ENCODE data around the gene RFT1. TPM values are rescaled to one million over a fixed set of nuclear protein-coding genes. Genes with fewer than 3 reads are reported as not detected.
A peak's percentile ranks its signal among the peaks of the same experiment; 100 is the strongest.

Gene RFT1
- total RNA-seq, 4 donors from 2014 or later = 4.9 to 18.2 (median 12.8) TPM

- Histone ChIP-seq H3K9me3 (no peaks in the 10 kb centered on the region), H3K36me3 (no peaks in the 10 kb centered on the region), H3K27me3 (no peaks in the 10 kb centered on the region), H3K4me1 (peaks cover 7 to 28% (median 10%) of the 10 kb centered on the region in 3 donors), H3K27ac (peak overlapping the region in 1 of 4 donors; percentile 33), H3K4me3 (no peak overlapping the region)
- 95% methylated on average over 3 of the region's 4 CpGs for WGBS, 2 donors
- DNase-seq = no peak
- intact Hi-C loops (cut with DNase I) = no loop called here
- TF ChIP-seq, protein P1, sequence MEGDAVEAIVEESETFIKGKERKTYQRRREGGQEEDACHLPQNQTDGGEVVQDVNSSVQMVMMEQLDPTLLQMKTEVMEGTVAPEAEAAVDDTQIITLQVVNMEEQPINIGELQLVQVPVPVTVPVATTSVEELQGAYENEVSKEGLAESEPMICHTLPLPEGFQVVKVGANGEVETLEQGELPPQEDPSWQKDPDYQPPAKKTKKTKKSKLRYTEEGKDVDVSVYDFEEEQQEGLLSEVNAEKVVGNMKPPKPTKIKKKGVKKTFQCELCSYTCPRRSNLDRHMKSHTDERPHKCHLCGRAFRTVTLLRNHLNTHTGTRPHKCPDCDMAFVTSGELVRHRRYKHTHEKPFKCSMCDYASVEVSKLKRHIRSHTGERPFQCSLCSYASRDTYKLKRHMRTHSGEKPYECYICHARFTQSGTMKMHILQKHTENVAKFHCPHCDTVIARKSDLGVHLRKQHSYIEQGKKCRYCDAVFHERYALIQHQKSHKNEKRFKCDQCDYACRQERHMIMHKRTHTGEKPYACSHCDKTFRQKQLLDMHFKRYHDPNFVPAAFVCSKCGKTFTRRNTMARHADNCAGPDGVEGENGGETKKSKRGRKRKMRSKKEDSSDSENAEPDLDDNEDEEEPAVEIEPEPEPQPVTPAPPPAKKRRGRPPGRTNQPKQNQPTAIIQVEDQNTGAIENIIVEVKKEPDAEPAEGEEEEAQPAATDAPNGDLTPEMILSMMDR (IDR thresholded peaks at IDR 0.05) = no peak
- TF ChIP-seq POLR2A (IDR thresholded peaks at IDR 0.05) = no peak
These were observed 19.5 kb upstream of the RFT1 start for GRCh38 chr3:53149699-53150098.

DNA sequence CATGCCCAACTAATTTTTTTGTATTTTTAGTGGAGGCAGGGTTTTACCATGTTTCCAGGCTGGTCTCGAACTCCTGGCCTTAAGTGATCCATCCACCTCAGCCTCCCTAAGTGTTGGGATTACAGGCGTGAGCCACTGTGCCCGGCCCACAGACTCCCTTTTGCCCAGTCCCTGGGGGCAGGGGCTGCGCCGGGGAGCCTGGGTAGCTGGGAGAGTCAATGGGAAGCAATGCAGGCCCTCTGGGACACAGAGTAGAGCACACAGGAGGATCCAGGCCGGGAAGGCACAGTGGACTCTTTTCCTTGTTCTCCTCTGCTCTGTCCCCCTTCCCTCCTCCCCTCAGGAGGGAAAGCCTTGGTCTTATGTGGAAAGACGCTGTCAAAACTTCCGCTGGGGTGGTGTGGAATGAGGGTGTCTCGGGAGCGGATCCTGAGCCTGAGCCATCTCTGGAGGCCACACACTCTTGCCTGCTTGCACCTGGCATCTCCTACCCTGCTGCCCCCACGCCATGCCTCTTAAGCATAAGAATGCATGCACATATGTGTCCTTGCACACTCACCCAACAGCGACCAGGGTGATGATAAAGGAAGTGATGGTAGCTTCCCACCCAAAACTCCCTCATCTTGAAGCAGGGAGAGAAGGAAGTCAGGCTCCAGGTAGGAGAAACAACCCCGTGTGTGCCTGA is 18.9 kb upstream of the RFT1 start:
- 87 to 88% methylated on average over 8 of the region's 13 CpGs for WGBS, 2 donors
- Histone ChIP-seq H3K4me1 (peaks cover 6 to 22% (median 9%) of the 10 kb centered on the region in 3 donors), H3K9me3 (no peaks in the 10 kb centered on the region), H3K27me3 (no peaks in the 10 kb centered on the region), H3K27ac (no peak overlapping the region), H3K4me3 (no peak overlapping the region), H3K36me3 (no peaks in the 10 kb centered on the region)
- no peak for DNase-seq
- intact Hi-C loops (cut with DNase I) = no loop called here
- TF ChIP-seq POLR2A (IDR thresholded peaks at IDR 0.05) = no peak
- TF ChIP-seq, protein P1 (IDR thresholded peaks at IDR 0.05) = no peak

- TF ChIP-seq, protein P1 (IDR thresholded peaks at IDR 0.05) = no peak
- TF ChIP-seq POLR2A (IDR thresholded peaks at IDR 0.05) = no peak
- peaks cover 6 to 16% (median 9%) of the 10 kb centered on the region in 3 donors for H3K4me1 ChIP-seq
- no peak for DNase-seq
- no peak overlapping the region for H3K27ac ChIP-seq
- no peaks in the 10 kb centered on the region for H3K9me3 ChIP-seq
- H3K4me3 ChIP-seq = no peak overlapping the region
- intact Hi-C loops (cut with DNase I) = no loop called here
- 40% methylated on average over 1 of the region's 2 CpGs; no CpG with 5 or more reads in 1 of the 2 donors for WGBS, 2 donors
- H3K27me3 ChIP-seq = no peaks in the 10 kb centered on the region
- no peaks in the 10 kb centered on the region for H3K36me3 ChIP-seq
These were observed 17.7 kb upstream of the RFT1 start for GRCh38 chr3:53147903-53148400.

GRCh38 chr3:53147151-53147902 is 17.1 kb upstream of the RFT1 start:
- Histone ChIP-seq H3K9me3 (no peaks in the 10 kb centered on the region), H3K4me3 (no peak overlapping the region), H3K27ac (peak overlapping the region in 1 of 4 donors; percentile 49), H3K27me3 (no peaks in the 10 kb centered on the region), H3K4me1 (peaks cover 6 to 16% (median 9%) of the 10 kb centered on the region in 3 donors), H3K36me3 (no peaks in the 10 kb centered on the region)
- intact Hi-C loops (cut with DNase I) = no loop called here
- no peak for DNase-seq
- 71 to 72% methylated on average over 4 to 6 of the region's 11 CpGs for WGBS, 2 donors
- TF ChIP-seq POLR2A (IDR thresholded peaks at IDR 0.05) = no peak
- TF ChIP-seq, protein P1 (IDR thresholded peaks at IDR 0.05) = no peak

- 83 to 93% methylated on average over 3 to 4 of the region's 7 CpGs for WGBS, 2 donors
- H3K36me3 ChIP-seq = no peaks in the 10 kb centered on the region
- no peak overlapping the region for H3K27ac ChIP-seq
- no peak for TF ChIP-seq POLR2A (IDR thresholded peaks at IDR 0.05)
- TF ChIP-seq, protein P1 (IDR thresholded peaks at IDR 0.05) = no peak
- no peaks in the 10 kb centered on the region for H3K27me3 ChIP-seq
- H3K4me3 ChIP-seq = no peak overlapping the region
- peaks cover 6 to 17% (median 9%) of the 10 kb centered on the region in 3 donors for H3K4me1 ChIP-seq
- DNase-seq = no peak
- no peaks in the 10 kb centered on the region for H3K9me3 ChIP-seq
- intact Hi-C loops (cut with DNase I) = no loop called here
These were observed 16.2 kb upstream of the RFT1 start for GRCh38 chr3:53146319-53146891.

Measured in esophagus squamous epithelium (tissue), 5 donors.